Fibroblast of skin of left quadriceps (primary cell): ENCODE measurements around the gene RALGAPA2.

ENCODE experiments used
- DNase-seq, 2 experiments: peaks; one replicate each; pipeline ENCODE4 v3.0.0-alpha.2; 2013; ENCODE audit warnings: low read depth in 2 of 2

The RALGAPA2 gene

GRCh38 chr20:20721489-20721888 lies 9.0 kb upstream of the RALGAPA2 start:
- DNase-seq, result no peak

GRCh38 chr20:20720158-20720557 lies 7.7 kb upstream of the RALGAPA2 start:
- no peak for DNase-seq

- no peak for DNase-seq
These were observed 7.0 kb upstream of the RALGAPA2 start for GRCh38 chr20:20719411-20719810.

GRCh38 chr20:20713244-20713765 lies 861 bp upstream of the RALGAPA2 start:
- no peak for DNase-seq

- no peak for DNase-seq
These were observed 405 bp downstream of the RALGAPA2 start for GRCh38 chr20:20712004-20712473.

- no peak for DNase-seq
These were observed 1.0 kb downstream of the RALGAPA2 start for GRCh38 chr20:20711413-20711812.

- DNase-seq, result no peak
These were observed 1.8 kb downstream of the RALGAPA2 start for GRCh38 chr20:20710443-20711315.

- no peak for DNase-seq
These were observed 2.6 kb downstream of the RALGAPA2 start for GRCh38 chr20:20709887-20710286.

GRCh38 chr20:20706285-20706684 lies 6.2 kb downstream of the RALGAPA2 start:
- DNase-seq, result no peak

- DNase-seq, result no peak
These were observed 9.9 kb downstream of the RALGAPA2 start for GRCh38 chr20:20702330-20703245.

- no peak for DNase-seq
These were observed 12.5 kb downstream of the RALGAPA2 start for GRCh38 chr20:20699917-20700316.

GRCh38 chr20:20699144-20699543 lies 13.3 kb downstream of the RALGAPA2 start:
- no peak for DNase-seq

GRCh38 chr20:20697325-20697845 lies 15.1 kb downstream of the RALGAPA2 start:
- DNase-seq, result no peak

- DNase-seq, result no peak
These were observed 17.1 kb downstream of the RALGAPA2 start for GRCh38 chr20:20695250-20695816.

- no peak for DNase-seq
These were observed 17.9 kb downstream of the RALGAPA2 start for GRCh38 chr20:20694591-20694990.

- DNase-seq, result no peak
These were observed 19.9 kb downstream of the RALGAPA2 start for GRCh38 chr20:20692587-20692986.

- DNase-seq, result no peak
These were observed 20.8 kb downstream of the RALGAPA2 start for GRCh38 chr20:20691477-20692235.

GRCh38 chr20:20690676-20691476 lies 21.6 kb downstream of the RALGAPA2 start:
- DNase-seq, result no peak

GRCh38 chr20:20687319-20687718 lies 25.1 kb downstream of the RALGAPA2 start:
- DNase-seq, result no peak

- no peak for DNase-seq
These were observed 26.8 kb downstream of the RALGAPA2 start for GRCh38 chr20:20685635-20686034.
